Kidney (tissue), 14 donors: ENCODE data around the gene MRPS7. TPM values are rescaled to one million over a fixed set of nuclear protein-coding genes. Genes with fewer than 3 reads are reported as not detected.

Experiments used
- DNase-seq, 5 donors: peaks; one replicate each; pipeline ENCODE4 v3.0.0-alpha.2; 2013 to 2020
- FAIRE-seq: peaks from 2 replicates; lab custom pipeline; 2012; peaks lifted over from hg19 to GRCh38; lab: Jason Lieb, UNC
- H3K27ac ChIP-seq, 2 donors: one replicate each; pipeline ENCODE4 v1.7.0; 2013; ENCODE audit warnings: low read depth in 2 of 2, low read length in 2 of 2, inconsistent platforms in 1 of 2
- H3K27me3 ChIP-seq: one replicate; pipeline ENCODE4 v1.7.1; 2013; ENCODE audit warnings: low read length, inconsistent platforms; ENCODE audit not compliant: control insufficient read depth, insufficient read depth
- H3K36me3 ChIP-seq, 3 donors: one replicate each; pipeline versions ENCODE4 v1.7.0 to v1.7.1; 2013; ENCODE audit warnings: low read length in 3 of 3, control low read depth in 1 of 3, inconsistent platforms in 1 of 3; ENCODE audit not compliant: insufficient read depth in 3 of 3, control insufficient read depth in 2 of 3
- H3K4me1 ChIP-seq, 3 donors: one replicate each; pipeline versions ENCODE4 v1.7.0 to v1.7.1; 2013; ENCODE audit warnings: low read length in 3 of 3, inconsistent platforms in 1 of 3, low read depth in 1 of 3; ENCODE audit not compliant: control insufficient read depth in 2 of 3, insufficient read depth in 2 of 3
- H3K4me3 ChIP-seq, 3 donors: one replicate each; pipeline versions ENCODE4 v1.7.0 to v1.8.1; 2013; ENCODE audit warnings: low read length in 3 of 3, control low read depth in 1 of 3, inconsistent platforms in 1 of 3
- H3K9ac ChIP-seq, 3 donors: one replicate each; pipeline versions ENCODE4 v1.7.0 to v1.7.1; 2013; ENCODE audit warnings: low read length in 3 of 3, control low read depth in 1 of 3, inconsistent platforms in 1 of 3
- H3K9me3 ChIP-seq, 3 donors: one replicate each; pipeline versions ENCODE4 v1.7.0 to v1.7.1; 2013; ENCODE audit warnings: low read length in 3 of 3, control low read depth in 1 of 3, inconsistent platforms in 1 of 3; ENCODE audit not compliant: control insufficient read depth in 2 of 3, insufficient read depth in 1 of 3
- intact Hi-C: fragments of 100-400 bp; cut with DNase I; formaldehyde crosslinking; loops from one replicate; pipeline ENCODE4 v1.11.1; 2022
- polyA plus RNA-seq: library from polyadenylated mRNA; stranded (reverse); fragments of 350-450 nt; fragmentation: Illumina TruSeq; extraction: RNeasy Lipid Tissue Mini Kit (QIAGEN cat#74804); gene quantifications from one replicate; pipeline ENCODE4 v1.2.3, GENCODE V29; 2014; ENCODE audit warnings: low read depth, low replicate concordance; ENCODE audit not compliant: insufficient read depth
- total RNA-seq: library from RNA; stranded (reverse); fragmentation: NEBNext Ultra II Directional; extraction: Animal tissue kit (Norgen Biotek cat#: 25700); gene quantifications from one replicate; pipeline ENCODE4 v1.2.1, GENCODE V29; 2021
- TF ChIP-seq, protein P1 (sequence below): IDR thresholded peaks from 3 replicates; pipeline ENCODE4 v1.5.1; 2012; ENCODE audit warnings: mild to moderate bottlenecking, moderate library complexity, borderline replicate concordance; ENCODE audit not compliant: insufficient read depth; ENCODE audit errors: extremely low read depth
- donor health status: control.
- donor health status: control.
- donor health status: control.
- donor health status: control.
- donor health status: control.
- donor health status: DM: yes; HTN: yes; CAD: no.
- donor health status: Normal renal cell carcinoma (clear cell type).

Gene MRPS7
- total and polyA plus RNA-seq, 2 donors from 2014 or later: 46.4 to 134 TPM

DNA sequence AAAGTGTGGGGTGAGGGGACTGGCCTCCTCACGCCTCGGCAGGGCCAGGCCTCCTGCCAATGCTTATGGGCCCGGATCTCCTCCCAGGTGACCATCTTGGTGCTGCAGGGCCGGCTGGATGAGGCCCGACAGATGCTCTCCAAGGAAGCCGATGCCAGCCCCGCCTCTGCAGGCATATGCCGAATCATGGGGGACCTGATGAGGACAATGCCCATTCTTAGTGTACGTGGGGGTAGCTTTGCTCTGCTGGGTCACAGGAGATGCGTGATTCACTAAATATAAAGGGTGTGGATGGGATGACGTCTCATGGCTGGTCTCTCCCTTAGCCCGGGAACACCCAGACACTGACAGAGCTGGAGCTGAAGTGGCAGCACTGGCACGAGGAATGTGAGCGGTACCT is 36.7 kb upstream of the MRPS7 start:
- no peaks in the 10 kb centered on the region for H3K9me3 ChIP-seq
- H3K27me3 ChIP-seq: no peaks in the 10 kb centered on the region
- peaks cover 0 to 2% (median 0%) of the 10 kb centered on the region in 3 donors for H3K4me1 ChIP-seq
- H3K9ac ChIP-seq: no peak overlapping the region
- DNase-seq: no peak
- TF ChIP-seq, protein P1, sequence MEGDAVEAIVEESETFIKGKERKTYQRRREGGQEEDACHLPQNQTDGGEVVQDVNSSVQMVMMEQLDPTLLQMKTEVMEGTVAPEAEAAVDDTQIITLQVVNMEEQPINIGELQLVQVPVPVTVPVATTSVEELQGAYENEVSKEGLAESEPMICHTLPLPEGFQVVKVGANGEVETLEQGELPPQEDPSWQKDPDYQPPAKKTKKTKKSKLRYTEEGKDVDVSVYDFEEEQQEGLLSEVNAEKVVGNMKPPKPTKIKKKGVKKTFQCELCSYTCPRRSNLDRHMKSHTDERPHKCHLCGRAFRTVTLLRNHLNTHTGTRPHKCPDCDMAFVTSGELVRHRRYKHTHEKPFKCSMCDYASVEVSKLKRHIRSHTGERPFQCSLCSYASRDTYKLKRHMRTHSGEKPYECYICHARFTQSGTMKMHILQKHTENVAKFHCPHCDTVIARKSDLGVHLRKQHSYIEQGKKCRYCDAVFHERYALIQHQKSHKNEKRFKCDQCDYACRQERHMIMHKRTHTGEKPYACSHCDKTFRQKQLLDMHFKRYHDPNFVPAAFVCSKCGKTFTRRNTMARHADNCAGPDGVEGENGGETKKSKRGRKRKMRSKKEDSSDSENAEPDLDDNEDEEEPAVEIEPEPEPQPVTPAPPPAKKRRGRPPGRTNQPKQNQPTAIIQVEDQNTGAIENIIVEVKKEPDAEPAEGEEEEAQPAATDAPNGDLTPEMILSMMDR: no peak
- intact Hi-C loops: no loop called here
- no peak overlapping the region for H3K4me3 ChIP-seq
- no peak overlapping the region for H3K27ac ChIP-seq
- no peak for FAIRE-seq
- peaks cover 2 to 44% (median 15%) of the 10 kb centered on the region in 3 donors for H3K36me3 ChIP-seq

DNA sequence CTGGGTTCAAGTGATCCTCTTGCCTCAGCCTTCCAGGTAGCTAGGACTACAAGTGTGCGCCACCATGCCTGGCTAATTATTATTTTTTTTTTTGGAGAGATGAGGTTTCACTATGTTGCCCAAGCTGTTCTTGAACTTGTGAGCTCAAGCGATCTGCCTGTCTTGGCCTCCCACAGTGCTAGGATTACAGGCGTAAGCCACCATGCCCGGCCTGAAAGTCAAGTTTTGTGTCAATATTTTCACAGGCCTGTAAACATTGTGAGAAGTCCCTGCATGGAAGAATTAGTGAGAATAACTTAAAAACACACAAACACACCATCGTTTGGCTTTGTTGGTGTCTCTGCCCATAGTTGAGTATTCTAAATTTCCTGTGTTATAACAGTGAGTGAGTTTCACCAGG is 34.0 kb upstream of the MRPS7 start:
- H3K36me3 ChIP-seq: peaks cover 5 to 55% (median 26%) of the 10 kb centered on the region in 3 donors
- no peak overlapping the region for H3K4me3 ChIP-seq
- no peak for DNase-seq
- peaks cover 0 to 2% (median 0%) of the 10 kb centered on the region in 3 donors for H3K4me1 ChIP-seq
- TF ChIP-seq, protein P1: no peak
- no peak overlapping the region for H3K27ac ChIP-seq
- FAIRE-seq: no peak
- intact Hi-C loops: no loop called here
- no peaks in the 10 kb centered on the region for H3K27me3 ChIP-seq
- H3K9ac ChIP-seq: no peak overlapping the region
- no peaks in the 10 kb centered on the region for H3K9me3 ChIP-seq

DNA sequence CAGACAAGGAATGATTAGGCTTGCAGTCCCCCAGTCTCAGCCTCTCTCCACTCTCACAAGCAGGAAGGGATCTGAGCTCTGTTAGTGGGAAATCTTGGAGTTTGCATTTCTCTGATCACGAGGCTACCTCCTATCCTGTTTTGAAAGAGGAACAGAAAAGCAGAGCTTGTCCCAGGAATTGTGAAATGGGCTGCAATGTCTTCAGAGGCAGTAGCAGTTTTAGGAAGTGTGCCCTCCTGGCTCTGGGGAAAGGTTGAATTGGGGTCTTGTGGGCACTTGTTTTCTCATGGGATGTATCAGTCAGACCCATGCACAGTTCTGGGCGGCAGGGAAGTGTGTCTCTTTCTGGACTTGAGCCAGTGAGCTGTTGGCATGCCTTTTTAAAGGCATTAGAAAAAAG is 33.4 kb upstream of the MRPS7 start:
- DNase-seq: peak in 1 of 5 donors; percentile 11
- peaks cover 0 to 2% (median 0%) of the 10 kb centered on the region in 3 donors for H3K4me1 ChIP-seq
- H3K27me3 ChIP-seq: no peaks in the 10 kb centered on the region
- FAIRE-seq: no peak
- TF ChIP-seq, protein P1: no peak
- H3K27ac ChIP-seq: no peak overlapping the region
- peaks cover 5 to 59% (median 28%) of the 10 kb centered on the region in 3 donors for H3K36me3 ChIP-seq
- H3K4me3 ChIP-seq: no peak overlapping the region
- no peak overlapping the region for H3K9ac ChIP-seq
- intact Hi-C loops: no loop called here
- no peaks in the 10 kb centered on the region for H3K9me3 ChIP-seq

DNA sequence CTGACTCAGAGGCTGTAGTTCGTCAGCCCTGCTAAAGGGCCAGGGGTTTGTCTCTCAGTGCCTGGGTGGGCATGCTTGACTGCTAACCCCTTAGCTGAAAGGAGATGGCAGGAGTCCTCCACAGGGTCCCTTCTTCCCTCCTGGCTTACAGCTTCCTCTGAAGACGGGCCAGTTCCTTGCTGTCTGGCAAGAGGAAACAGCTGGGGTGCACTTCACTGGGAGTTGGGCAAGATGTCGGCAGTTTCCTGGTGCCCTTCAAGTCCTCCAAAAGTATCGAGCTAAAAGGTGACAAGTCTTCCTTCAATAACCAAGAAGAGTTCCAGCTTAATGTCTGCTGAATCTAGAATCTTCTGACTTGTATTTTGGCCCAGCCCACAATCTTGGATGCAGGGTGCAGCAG is 32.8 kb upstream of the MRPS7 start:
- H3K9ac ChIP-seq: no peak overlapping the region
- peaks cover 0 to 2% (median 0%) of the 10 kb centered on the region in 3 donors for H3K4me1 ChIP-seq
- H3K36me3 ChIP-seq: peaks cover 5 to 59% (median 28%) of the 10 kb centered on the region in 3 donors
- TF ChIP-seq, protein P1: no peak
- H3K27me3 ChIP-seq: no peaks in the 10 kb centered on the region
- H3K27ac ChIP-seq: no peak overlapping the region
- FAIRE-seq (no peak), DNase-seq (no peak)
- no peak overlapping the region for H3K4me3 ChIP-seq
- no peaks in the 10 kb centered on the region for H3K9me3 ChIP-seq
- intact Hi-C loops: no loop called here
